AML-193 (cell line): ENCODE results near the gene AGBL5.
"Not testable (repeated sequence)": the region's sequence is repeated elsewhere in the genome, so short reads cannot be mapped to it uniquely, and the experiment has no call there.

Experiments used
- DNase-seq, 2 experiments: peaks; one replicate each; lab custom pipeline; 2025; lab: John Stamatoyannopoulos, UW

The AGBL5 gene

DNA sequence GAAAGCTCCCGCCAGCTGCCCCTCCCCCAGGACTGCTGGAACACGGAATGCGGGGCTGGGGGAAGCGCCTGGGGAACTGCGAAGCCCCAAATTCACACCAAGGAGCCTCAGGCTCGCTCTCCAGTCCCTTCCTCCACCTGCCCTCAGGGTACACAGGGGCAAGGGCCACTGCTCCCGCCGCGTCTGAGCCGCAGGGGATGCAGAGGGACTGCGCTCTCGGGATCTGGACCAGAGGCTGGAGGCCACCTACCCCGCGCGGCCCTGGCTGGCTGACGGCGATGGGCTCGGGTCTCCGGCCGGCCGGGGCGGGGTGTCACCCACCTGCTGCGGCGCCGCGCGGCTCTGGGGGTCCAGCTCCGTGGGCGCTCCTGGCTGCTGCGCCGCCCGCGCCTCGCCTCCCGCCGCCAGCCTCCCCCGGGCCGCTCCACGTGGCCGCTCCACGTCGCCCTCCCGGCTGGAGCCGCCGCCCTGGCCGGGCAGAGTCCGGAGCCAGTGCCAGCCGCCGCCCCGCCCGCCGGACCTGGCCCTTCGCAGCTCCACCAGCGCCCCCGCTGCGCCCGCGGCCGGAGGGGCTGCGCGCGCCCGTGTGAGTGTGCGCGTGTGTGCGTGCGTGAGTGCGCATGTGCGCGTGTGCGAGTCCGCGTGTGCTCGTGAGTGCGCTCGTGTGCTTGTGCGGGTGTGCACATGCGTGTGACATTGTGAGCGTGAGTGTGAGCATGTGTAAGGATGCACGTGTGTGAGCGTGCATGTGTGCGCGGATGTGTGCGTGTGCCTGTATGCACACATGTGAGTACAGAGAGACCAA lies 67.3 kb downstream of the AGBL5 start, which contains the start of gene CGREF1:
Gene CGREF1, minus strand, starts transcription at position 604 of the 805 bp plus-strand sequence. CDS start 14,762 bp downstream, outside the sequence.
- no peak for DNase-seq

DNA sequence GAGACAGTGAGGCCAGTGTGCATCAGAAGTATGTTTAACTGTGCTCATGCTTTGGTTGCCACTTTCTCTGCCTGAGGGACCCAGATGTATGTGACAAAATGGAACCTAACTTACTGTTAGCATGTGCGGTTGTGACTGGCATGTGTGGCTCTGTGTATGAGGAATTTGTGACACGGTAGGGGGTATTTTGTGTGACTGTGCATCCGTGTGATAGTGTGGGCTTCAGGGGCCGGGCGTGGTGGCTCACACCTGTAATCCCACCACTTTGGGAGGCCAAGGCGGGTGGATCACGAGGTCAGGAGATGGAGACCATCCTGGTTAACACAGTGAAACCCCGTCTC lies 67.8 kb downstream of the AGBL5 start:
- DNase-seq = not testable (repeated sequence)
